Tibial nerve (tissue), 4 donors: ENCODE results near the gene VCAN. TPM values are rescaled to one million over a fixed set of nuclear protein-coding genes. Genes with fewer than 3 reads are reported as not detected.

Experiments used
- DNase-seq, 2 donors: peaks; one replicate each; pipeline ENCODE4 v3.0.0-alpha.2; 2019; ENCODE audit warnings: low spot score in 2 of 2
- H3K27ac ChIP-seq, 4 donors: fragments of 200-600 bp; sonication (generic) in 3 of 4; one replicate each; pipeline ENCODE4 v1.5.1; 2017 to 2019; ENCODE audit warnings: mild to moderate bottlenecking in 1 of 4
- H3K27me3 ChIP-seq, 2 donors: fragments of 200-600 bp; sonication (generic) in 1 of 2; one replicate each; pipeline versions ENCODE4 v1.5.1 to v1.6.0; 2017 to 2019
- H3K36me3 ChIP-seq, 3 donors: fragments of 200-600 bp; sonication (generic); one replicate each; pipeline ENCODE4 v1.5.1; 2018 to 2019
- H3K4me1 ChIP-seq, 4 donors: fragments of 200-600 bp; sonication (generic) in 3 of 4; one replicate each; pipeline ENCODE4 v1.5.1; 2017 to 2019
- H3K4me3 ChIP-seq, 4 donors: fragments of 200-600 bp; sonication (generic) in 3 of 4; one replicate each; pipeline ENCODE4 v1.5.1; 2017 to 2019; ENCODE audit warnings: mild to moderate bottlenecking in 1 of 4, moderate library complexity in 1 of 4
- H3K9me3 ChIP-seq, 4 donors: fragments of 200-600 bp; sonication (generic) in 3 of 4; one replicate each; pipeline ENCODE4 v1.5.1; 2017 to 2019
- CTCF ChIP-seq, 5 experiments: fragments of 200-600 bp in 3 of 5; fragments of 450-650 bp in 2 of 5; sonication (generic) in 3 of 5; IDR thresholded peaks; one replicate each; pipeline ENCODE4 v1.5.1; 2016 to 2019; ENCODE audit warnings: antibody characterized with exemption in 5 of 5, mild to moderate bottlenecking in 3 of 5, moderate library complexity in 2 of 5
- EP300 ChIP-seq, 2 donors: sonication (generic); formaldehyde crosslinking; IDR thresholded peaks; one replicate each; pipeline ENCODE4 v1.6.1; 2017; ENCODE audit warnings: antibody characterized with exemption in 2 of 2, mild to moderate bottlenecking in 1 of 2
- POLR2A ChIP-seq, 2 donors: fragments of 450-650 bp; IDR thresholded peaks; one replicate each; pipeline ENCODE4 v1.6.1; 2017; ENCODE audit warnings: antibody characterized with exemption in 2 of 2, mild to moderate bottlenecking in 2 of 2, moderate library complexity in 2 of 2
- WGBS, 2 donors: methylation state at CpG; one replicate each; pipeline ENCODE4 v1.1.5; 2018; 5-methylcytosine and 5-hydroxymethylcytosine counted together
- total RNA-seq, 4 donors: library from RNA; depleted of rRNA; stranded (reverse); fragments of >200 nt; gene quantifications; one replicate each; pipeline ENCODE4 v1.1.0, GENCODE V29; 2016

The VCAN gene
- total RNA-seq, 4 donors from 2014 or later, result 45.7 to 145 (median 65.4) TPM

- DNase-seq, result no peak
- Histone ChIP-seq H3K9me3 (no peaks in the 10 kb centered on the region), H3K27me3 (no peaks in the 10 kb centered on the region), H3K4me1 (no peaks in the 10 kb centered on the region), H3K36me3 (peaks cover 0 to 19% (median 0%) of the 10 kb centered on the region in 3 donors), H3K4me3 (no peak overlapping the region), H3K27ac (no peak overlapping the region)
- WGBS, 2 donors, result 61 to 73% methylated on average over 1 of the region's 1 CpG
- TF ChIP-seq POLR2A (IDR thresholded peaks at IDR 0.05) (no peak), EP300 (IDR thresholded peaks at IDR 0.05) (no peak), CTCF (IDR thresholded peaks at IDR 0.05) (no peak)
Observed at GRCh38 chr5:83487155-83487554, 15.6 kb downstream of the VCAN start.

- H3K27me3 ChIP-seq, result no peaks in the 10 kb centered on the region
- DNase-seq, result no peak
- H3K9me3 ChIP-seq, result no peaks in the 10 kb centered on the region
- TF ChIP-seq CTCF (IDR thresholded peaks at IDR 0.05) (no peak), EP300 (IDR thresholded peaks at IDR 0.05) (no peak), POLR2A (IDR thresholded peaks at IDR 0.05) (no peak)
- H3K27ac ChIP-seq, result no peak overlapping the region
- whole genome bisulfite sequencing, 2 donors, result 50 to 56% methylated on average over 1 of the region's 1 CpG
- no peaks in the 10 kb centered on the region for H3K4me1 ChIP-seq
- peaks cover 0 to 19% (median 0%) of the 10 kb centered on the region in 3 donors for H3K36me3 ChIP-seq
- no peak overlapping the region for H3K4me3 ChIP-seq
Observed at GRCh38 chr5:83488271-83488670, 16.7 kb downstream of the VCAN start.

GRCh38 chr5:83488821-83489220 lies 17.3 kb downstream of the VCAN start:
- Histone ChIP-seq H3K4me1 (no peaks in the 10 kb centered on the region), H3K4me3 (no peak overlapping the region), H3K36me3 (peaks cover 0 to 21% (median 0%) of the 10 kb centered on the region in 3 donors), H3K9me3 (no peaks in the 10 kb centered on the region), H3K27me3 (no peaks in the 10 kb centered on the region), H3K27ac (no peak overlapping the region)
- TF ChIP-seq CTCF (IDR thresholded peaks at IDR 0.05) (no peak), POLR2A (IDR thresholded peaks at IDR 0.05) (no peak), EP300 (IDR thresholded peaks at IDR 0.05) (no peak)
- no peak for DNase-seq

- Histone ChIP-seq H3K27me3 (no peaks in the 10 kb centered on the region), H3K9me3 (no peaks in the 10 kb centered on the region), H3K4me3 (no peak overlapping the region), H3K36me3 (peaks cover 0 to 20% (median 0%) of the 10 kb centered on the region in 3 donors), H3K4me1 (no peaks in the 10 kb centered on the region), H3K27ac (no peak overlapping the region)
- WGBS, 2 donors, result 86 to 88% methylated on average over 9 of the region's 9 CpGs
- no peak for TF ChIP-seq CTCF (IDR thresholded peaks at IDR 0.05)
- no peak for TF ChIP-seq EP300 (IDR thresholded peaks at IDR 0.05)
- no peak for TF ChIP-seq POLR2A (IDR thresholded peaks at IDR 0.05)
- DNase-seq, result no peak
Observed at GRCh38 chr5:83490203-83490602, 18.7 kb downstream of the VCAN start.

GRCh38 chr5:83492331-83492730 lies 20.8 kb downstream of the VCAN start:
- H3K36me3 ChIP-seq, result peaks cover 0 to 20% (median 0%) of the 10 kb centered on the region in 3 donors
- H3K27ac ChIP-seq, result no peak overlapping the region
- TF ChIP-seq POLR2A (IDR thresholded peaks at IDR 0.05) (no peak), EP300 (IDR thresholded peaks at IDR 0.05) (no peak), CTCF (IDR thresholded peaks at IDR 0.05) (no peak)
- peaks cover 0 to 5% (median 0%) of the 10 kb centered on the region in 4 donors for H3K4me1 ChIP-seq
- no peaks in the 10 kb centered on the region for H3K9me3 ChIP-seq
- H3K27me3 ChIP-seq, result no peaks in the 10 kb centered on the region
- DNase-seq, result no peak
- H3K4me3 ChIP-seq, result no peak overlapping the region
- 93 to 95% methylated on average over 1 of the region's 1 CpG for WGBS, 2 donors
